Large intestine (tissue), 3 donors: Measurements from ENCODE around the gene HYDIN. TPM values are rescaled to one million over a fixed set of nuclear protein-coding genes. Genes with fewer than 3 reads are reported as not detected.
"Not testable (repeated sequence)": the region's sequence is repeated elsewhere in the genome, so short reads cannot be mapped to it uniquely, and the experiment has no call there.

Experiments used
- DNase-seq, 2 donors: peaks; one replicate each; pipeline versions ENCODE4 v3.0.0 to v3.0.0-alpha.2; 2013
- H3K27ac ChIP-seq: one replicate; pipeline ENCODE4 v1.5.1; 2013; ENCODE audit warnings: low read length
- H3K27me3 ChIP-seq: 2 replicates; pipeline ENCODE4 v1.6.1; 2013; ENCODE audit warnings: low read length; ENCODE audit not compliant: control insufficient read depth, insufficient read depth
- H3K36me3 ChIP-seq: 2 replicates; pipeline ENCODE4 v1.6.1; 2013; ENCODE audit warnings: low read length; ENCODE audit not compliant: control insufficient read depth, insufficient read depth
- H3K4me1 ChIP-seq: one replicate; pipeline ENCODE4 v1.6.1; 2013; ENCODE audit warnings: low read length; ENCODE audit not compliant: control insufficient read depth, insufficient read depth
- H3K4me3 ChIP-seq: one replicate; pipeline ENCODE4 v1.5.1; 2013; ENCODE audit warnings: low read length
- H3K9me3 ChIP-seq: one replicate; pipeline ENCODE4 v1.6.1; 2013; ENCODE audit warnings: mild to moderate bottlenecking, low read depth, low read length, moderate library complexity; ENCODE audit not compliant: control insufficient read depth
- WGBS: methylation state at CpG from one replicate; pipeline ENCODE4 v1.1.5; 2013; ENCODE audit warnings: low lambda C conversion rate; ENCODE audit not compliant: insufficient coverage; 5-methylcytosine and 5-hydroxymethylcytosine counted together
- polyA plus RNA-seq: library from polyadenylated mRNA; unstranded; fragments of 120-200 nt; gene quantifications from one replicate; pipeline ENCODE4 v1.2.1, GENCODE V29; 2013

Gene HYDIN
- polyA plus RNA-seq, 1 donor = 3.2 TPM

GRCh38 chr16:71039368-71040111 lies 191.0 kb downstream of the HYDIN start:
- H3K27ac ChIP-seq, H3K27me3 ChIP-seq, H3K36me3 ChIP-seq, DNase-seq, H3K4me1 ChIP-seq, H3K9me3 ChIP-seq, H3K4me3 ChIP-seq: not testable (repeated sequence)
- no CpG with 5 or more reads among the region's 11 CpGs for WGBS

- not testable (repeated sequence) for H3K27me3 ChIP-seq, H3K4me3 ChIP-seq, H3K36me3 ChIP-seq, H3K27ac ChIP-seq, H3K9me3 ChIP-seq, DNase-seq, H3K4me1 ChIP-seq
- no CpG with 5 or more reads among the region's 4 CpGs for WGBS
These were observed 192.1 kb downstream of the HYDIN start for GRCh38 chr16:71038421-71038820.

DNA sequence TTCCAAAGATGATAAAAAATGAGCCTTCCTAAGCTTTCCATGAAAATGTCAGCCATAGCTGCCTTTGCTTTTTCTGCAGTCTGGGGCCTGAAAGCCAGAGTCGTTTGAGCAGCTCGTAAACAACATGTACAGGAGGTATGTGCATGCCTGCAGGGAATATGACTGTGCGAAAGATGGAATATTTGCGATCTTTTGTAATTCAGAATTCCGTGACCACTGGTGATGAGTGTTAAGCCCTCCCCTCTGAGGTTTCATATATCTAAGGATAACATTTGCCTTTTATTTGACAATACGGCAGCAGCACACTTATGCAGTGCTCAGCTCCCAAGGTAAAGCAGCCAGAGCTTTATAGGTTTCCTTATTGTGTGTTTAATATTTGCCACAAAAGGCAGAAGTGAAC lies 192.5 kb downstream of the HYDIN start:
- not testable (repeated sequence) for H3K27ac ChIP-seq, H3K36me3 ChIP-seq, H3K4me3 ChIP-seq, H3K4me1 ChIP-seq, H3K9me3 ChIP-seq, DNase-seq, H3K27me3 ChIP-seq
- WGBS = no CpG with 5 or more reads among the region's 6 CpGs

GRCh38 chr16:71028032-71028727 lies 202.3 kb downstream of the HYDIN start:
- H3K4me3 ChIP-seq, H3K9me3 ChIP-seq, H3K27ac ChIP-seq, H3K36me3 ChIP-seq, DNase-seq, H3K4me1 ChIP-seq, H3K27me3 ChIP-seq: not testable (repeated sequence)
- 63% methylated on average over 1 of the region's 8 CpGs for WGBS

- not testable (repeated sequence) for H3K4me1 ChIP-seq, H3K27ac ChIP-seq, H3K36me3 ChIP-seq, H3K27me3 ChIP-seq, H3K4me3 ChIP-seq, DNase-seq, H3K9me3 ChIP-seq
- no CpG with 5 or more reads among the region's 8 CpGs for WGBS
These were observed 203.0 kb downstream of the HYDIN start for GRCh38 chr16:71027511-71027910.

DNA sequence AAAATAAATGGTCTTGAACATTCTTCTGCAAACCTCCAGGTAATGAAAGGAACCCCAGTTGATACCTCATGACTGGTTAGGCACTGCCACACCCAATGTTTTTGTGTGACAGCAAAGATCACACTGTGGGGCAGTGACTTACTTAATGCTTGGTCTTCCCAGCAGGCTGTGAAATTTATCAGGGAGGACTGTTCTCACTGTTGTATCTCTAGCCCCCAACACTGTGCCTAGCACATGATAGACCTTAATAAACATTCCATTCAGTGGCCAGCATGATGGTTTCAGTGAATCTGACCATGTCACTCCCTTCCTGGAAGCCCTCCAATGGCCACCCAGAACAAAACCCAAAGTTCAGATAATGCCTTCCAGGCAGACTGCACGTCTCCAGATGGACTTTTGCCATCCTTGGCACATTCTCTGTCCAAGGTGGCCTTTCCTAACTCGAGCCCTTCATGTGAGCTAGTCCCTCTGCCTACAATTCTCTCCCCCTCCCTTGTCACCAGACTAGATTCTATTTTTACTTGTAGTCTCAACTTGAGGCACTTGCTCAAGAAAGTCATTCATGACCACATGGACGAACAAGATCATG lies 206.6 kb downstream of the HYDIN start:
- not testable (repeated sequence) for H3K27me3 ChIP-seq, H3K36me3 ChIP-seq, H3K9me3 ChIP-seq, H3K4me3 ChIP-seq, DNase-seq, H3K4me1 ChIP-seq, H3K27ac ChIP-seq
- WGBS = no CpG with 5 or more reads among the region's 3 CpGs

- not testable (repeated sequence) for H3K9me3 ChIP-seq, H3K36me3 ChIP-seq, H3K4me1 ChIP-seq, DNase-seq, H3K27me3 ChIP-seq, H3K27ac ChIP-seq, H3K4me3 ChIP-seq
- WGBS = no CpG with 5 or more reads among the region's 5 CpGs
These were observed 208.5 kb downstream of the HYDIN start for GRCh38 chr16:71021961-71022537.

DNA sequence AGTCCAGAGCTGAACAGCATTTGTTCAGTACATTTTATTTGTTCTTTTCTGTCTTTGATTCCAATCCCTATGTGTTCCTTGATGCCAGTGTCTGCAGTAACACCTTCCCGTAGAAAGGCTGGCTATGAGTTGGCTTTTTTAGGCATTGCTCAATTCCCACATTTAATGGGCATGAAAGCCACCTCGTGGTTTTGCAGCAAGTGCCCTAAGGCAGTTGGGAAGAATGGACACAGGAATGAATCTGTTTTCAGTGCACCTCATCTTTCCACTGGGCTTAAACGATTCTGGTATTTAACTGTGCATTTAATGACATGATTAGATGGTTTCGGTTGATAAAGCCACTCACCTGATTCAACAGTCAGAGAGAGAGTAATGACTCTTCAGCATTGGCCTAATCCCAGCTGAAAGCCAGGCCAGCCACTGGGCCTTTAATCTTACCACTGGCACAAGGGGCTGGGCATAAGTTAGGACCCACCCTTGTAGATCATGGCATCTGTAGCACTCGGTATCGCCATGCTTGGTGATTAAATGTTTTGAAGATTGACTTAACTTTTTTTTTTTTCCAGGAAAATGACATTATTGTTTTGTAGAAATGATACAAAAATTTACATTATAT lies 211.3 kb downstream of the HYDIN start:
- H3K9me3 ChIP-seq, H3K4me1 ChIP-seq, H3K4me3 ChIP-seq, H3K36me3 ChIP-seq, H3K27me3 ChIP-seq, H3K27ac ChIP-seq, DNase-seq: not testable (repeated sequence)
- WGBS = no CpG with 5 or more reads among the region's 6 CpGs

- not testable (repeated sequence) for H3K27ac ChIP-seq, H3K4me1 ChIP-seq, H3K27me3 ChIP-seq, H3K4me3 ChIP-seq, DNase-seq, H3K36me3 ChIP-seq, H3K9me3 ChIP-seq
- WGBS = no CpG with 5 or more reads among the region's 10 CpGs
These were observed 215.1 kb downstream of the HYDIN start for GRCh38 chr16:71015419-71015818.

- not testable (repeated sequence) for H3K27me3 ChIP-seq, H3K36me3 ChIP-seq, H3K4me3 ChIP-seq, DNase-seq, H3K9me3 ChIP-seq, H3K27ac ChIP-seq, H3K4me1 ChIP-seq
- no CpG with 5 or more reads among the region's 3 CpGs for WGBS
These were observed 220.9 kb downstream of the HYDIN start for GRCh38 chr16:71009440-71010223.
